Spinal cord (tissue), 10 donors: ENCODE data around the gene DSCAML1. TPM values are rescaled to one million over a fixed set of nuclear protein-coding genes. Genes with fewer than 3 reads are reported as not detected.

Experiments
- DNase-seq, 6 donors: peaks; one replicate each; pipeline versions ENCODE4 v3.0.0 to v3.0.0-alpha.2; 2013 to 2015; ENCODE audit warnings: low spot score in 6 of 6, low read depth in 4 of 6
- H3K27ac ChIP-seq: one replicate; pipeline ENCODE4 v1.5.1; 2013; ENCODE audit warnings: low read depth, low read length, control low read depth
- H3K27me3 ChIP-seq: one replicate; pipeline ENCODE4 v1.6.1; 2013; ENCODE audit warnings: low read length; ENCODE audit not compliant: control insufficient read depth, insufficient read depth
- H3K36me3 ChIP-seq: one replicate; pipeline ENCODE4 v1.6.1; 2013; ENCODE audit warnings: low read length; ENCODE audit not compliant: control insufficient read depth, insufficient read depth
- H3K4me1 ChIP-seq: one replicate; pipeline ENCODE4 v1.6.1; 2013; ENCODE audit warnings: low read length; ENCODE audit not compliant: control insufficient read depth, insufficient read depth
- H3K4me3 ChIP-seq: one replicate; pipeline ENCODE4 v1.5.1; 2013; ENCODE audit warnings: low read depth, low read length, control low read depth
- H3K9me3 ChIP-seq: one replicate; pipeline ENCODE4 v1.6.1; 2013; ENCODE audit warnings: low read length; ENCODE audit not compliant: control insufficient read depth, insufficient read depth
- WGBS: methylation state at CpG from one replicate; pipeline ENCODE4 v1.1.5; 2013; ENCODE audit warnings: missing lambda C conversion rate; ENCODE audit not compliant: insufficient coverage; 5-methylcytosine and 5-hydroxymethylcytosine counted together
- polyA plus RNA-seq, 2 donors: library from polyadenylated mRNA; unstranded; fragments of 120-200 nt; gene quantifications; one replicate each; pipeline ENCODE4 v1.2.1, GENCODE V29; 2013; ENCODE audit not compliant: insufficient read length in 2 of 2
- total RNA-seq, 2 donors: library from RNA; depleted of rRNA in 1 of 2; stranded (reverse); fragments of 120-200 nt in 1 of 2; fragments of >200 nt in 1 of 2; gene quantifications; one replicate each; pipeline versions ENCODE4 v1.2.3 to v1.2.4, GENCODE V29; 2013 to 2014
- donor health status: healthy.

Gene DSCAML1
- total and polyA plus RNA-seq, 4 donors = 3.5 to 14.4 (median 8.2) TPM

GRCh38 chr11:117691516-117691915 is 105.5 kb downstream of the DSCAML1 start:
- peaks cover 46% of the 10 kb centered on the region for H3K4me1 ChIP-seq
- H3K9me3 ChIP-seq = no peaks in the 10 kb centered on the region
- peak in 1 of 6 donors; percentile 86 for DNase-seq
- H3K27me3 ChIP-seq = no peaks in the 10 kb centered on the region
- no CpG with 5 or more reads among the region's 10 CpGs for WGBS
- no peaks in the 10 kb centered on the region for H3K36me3 ChIP-seq
- no peak overlapping the region for H3K4me3 ChIP-seq
- H3K27ac ChIP-seq = no peak overlapping the region

GRCh38 chr11:117691218-117691514 is 105.8 kb downstream of the DSCAML1 start:
- Histone ChIP-seq H3K27ac (no peak overlapping the region), H3K27me3 (no peaks in the 10 kb centered on the region), H3K4me3 (no peak overlapping the region), H3K36me3 (no peaks in the 10 kb centered on the region), H3K9me3 (no peaks in the 10 kb centered on the region), H3K4me1 (peaks cover 44% of the 10 kb centered on the region)
- 17% methylated on average over 1 of the region's 4 CpGs for WGBS
- DNase-seq = no peak

GRCh38 chr11:117690484-117691217 is 106.4 kb downstream of the DSCAML1 start:
- Histone ChIP-seq H3K27ac (no peak overlapping the region), H3K9me3 (no peaks in the 10 kb centered on the region), H3K4me3 (no peak overlapping the region), H3K27me3 (no peaks in the 10 kb centered on the region), H3K36me3 (no peaks in the 10 kb centered on the region), H3K4me1 (peaks cover 44% of the 10 kb centered on the region)
- WGBS = 72% methylated on average over 3 of the region's 8 CpGs
- DNase-seq = no peak

GRCh38 chr11:117688255-117688797 is 108.7 kb downstream of the DSCAML1 start:
- Histone ChIP-seq H3K36me3 (no peaks in the 10 kb centered on the region), H3K4me3 (no peak overlapping the region), H3K27ac (no peak overlapping the region), H3K4me1 (peaks cover 53% of the 10 kb centered on the region), H3K27me3 (no peaks in the 10 kb centered on the region), H3K9me3 (no peaks in the 10 kb centered on the region)
- peak in 2 of 6 donors; percentile 13 to 46 for DNase-seq
- WGBS = 100% methylated on average over 1 of the region's 3 CpGs

GRCh38 chr11:117687776-117688175 is 109.2 kb downstream of the DSCAML1 start:
- Histone ChIP-seq H3K36me3 (no peaks in the 10 kb centered on the region), H3K4me1 (peaks cover 53% of the 10 kb centered on the region), H3K27me3 (no peaks in the 10 kb centered on the region), H3K27ac (no peak overlapping the region), H3K4me3 (no peak overlapping the region), H3K9me3 (no peaks in the 10 kb centered on the region)
- DNase-seq = peak in 1 of 6 donors; percentile 20
- WGBS = 37% methylated on average over 6 of the region's 6 CpGs

GRCh38 chr11:117686711-117687110 is 110.3 kb downstream of the DSCAML1 start:
- no peaks in the 10 kb centered on the region for H3K9me3 ChIP-seq
- no peaks in the 10 kb centered on the region for H3K27me3 ChIP-seq
- 100% methylated on average over 1 of the region's 3 CpGs for WGBS
- peaks cover 50% of the 10 kb centered on the region for H3K4me1 ChIP-seq
- no peak overlapping the region for H3K4me3 ChIP-seq
- H3K27ac ChIP-seq = no peak overlapping the region
- H3K36me3 ChIP-seq = no peaks in the 10 kb centered on the region
- no peak for DNase-seq

GRCh38 chr11:117685566-117685965 is 111.5 kb downstream of the DSCAML1 start:
- no peaks in the 10 kb centered on the region for H3K27me3 ChIP-seq
- no peaks in the 10 kb centered on the region for H3K36me3 ChIP-seq
- peaks cover 48% of the 10 kb centered on the region for H3K4me1 ChIP-seq
- no peak overlapping the region for H3K4me3 ChIP-seq
- no peak overlapping the region for H3K27ac ChIP-seq
- 100% methylated on average over 2 of the region's 6 CpGs for WGBS
- no peaks in the 10 kb centered on the region for H3K9me3 ChIP-seq
- no peak for DNase-seq

- H3K27me3 ChIP-seq = no peaks in the 10 kb centered on the region
- 74% methylated on average over 4 of the region's 4 CpGs for WGBS
- peaks cover 51% of the 10 kb centered on the region for H3K4me1 ChIP-seq
- no peak overlapping the region for H3K27ac ChIP-seq
- H3K9me3 ChIP-seq = no peaks in the 10 kb centered on the region
- H3K36me3 ChIP-seq = no peaks in the 10 kb centered on the region
- no peak for DNase-seq
- no peak overlapping the region for H3K4me3 ChIP-seq
Measured at GRCh38 chr11:117684731-117685130, 112.3 kb downstream of the DSCAML1 start.

- Histone ChIP-seq H3K27ac (no peak overlapping the region), H3K4me3 (no peak overlapping the region), H3K36me3 (no peaks in the 10 kb centered on the region), H3K27me3 (no peaks in the 10 kb centered on the region), H3K9me3 (no peaks in the 10 kb centered on the region), H3K4me1 (peaks cover 51% of the 10 kb centered on the region)
- WGBS = no CpG with 5 or more reads among the region's 3 CpGs
- DNase-seq = no peak
Measured at GRCh38 chr11:117684111-117684510, 112.9 kb downstream of the DSCAML1 start.

GRCh38 chr11:117681438-117681837 is 115.6 kb downstream of the DSCAML1 start:
- Histone ChIP-seq H3K4me3 (no peak overlapping the region), H3K4me1 (peaks cover 64% of the 10 kb centered on the region), H3K9me3 (no peaks in the 10 kb centered on the region), H3K36me3 (peaks cover 6% of the 10 kb centered on the region), H3K27ac (no peak overlapping the region), H3K27me3 (no peaks in the 10 kb centered on the region)
- DNase-seq = peak in 1 of 6 donors; percentile 68
- no CpG with 5 or more reads among the region's 1 CpG for WGBS
